Measurements from ENCODE around the gene LCE1A.

DNA sequence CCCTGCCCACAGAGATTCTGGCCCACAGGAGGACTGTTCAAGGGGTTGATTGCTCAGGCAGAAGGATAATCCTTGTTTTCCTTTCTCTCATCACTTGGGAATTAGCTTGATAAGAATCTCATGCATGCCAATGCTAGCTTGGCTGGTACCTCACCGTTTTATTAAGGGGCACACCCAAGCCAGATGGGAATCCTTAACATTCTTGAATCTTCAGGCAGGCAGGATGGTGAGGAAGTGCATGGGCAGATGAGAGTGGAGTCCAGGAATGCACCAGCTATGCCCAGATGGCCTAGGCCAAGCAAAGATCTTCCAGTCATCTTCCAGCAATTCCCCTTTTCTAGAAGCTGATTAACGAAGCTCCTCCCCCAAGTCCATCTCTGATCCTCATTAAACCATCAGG lies 28.4 kb downstream of the LCE1A start:
- TF ChIP-seq, protein P1, sequence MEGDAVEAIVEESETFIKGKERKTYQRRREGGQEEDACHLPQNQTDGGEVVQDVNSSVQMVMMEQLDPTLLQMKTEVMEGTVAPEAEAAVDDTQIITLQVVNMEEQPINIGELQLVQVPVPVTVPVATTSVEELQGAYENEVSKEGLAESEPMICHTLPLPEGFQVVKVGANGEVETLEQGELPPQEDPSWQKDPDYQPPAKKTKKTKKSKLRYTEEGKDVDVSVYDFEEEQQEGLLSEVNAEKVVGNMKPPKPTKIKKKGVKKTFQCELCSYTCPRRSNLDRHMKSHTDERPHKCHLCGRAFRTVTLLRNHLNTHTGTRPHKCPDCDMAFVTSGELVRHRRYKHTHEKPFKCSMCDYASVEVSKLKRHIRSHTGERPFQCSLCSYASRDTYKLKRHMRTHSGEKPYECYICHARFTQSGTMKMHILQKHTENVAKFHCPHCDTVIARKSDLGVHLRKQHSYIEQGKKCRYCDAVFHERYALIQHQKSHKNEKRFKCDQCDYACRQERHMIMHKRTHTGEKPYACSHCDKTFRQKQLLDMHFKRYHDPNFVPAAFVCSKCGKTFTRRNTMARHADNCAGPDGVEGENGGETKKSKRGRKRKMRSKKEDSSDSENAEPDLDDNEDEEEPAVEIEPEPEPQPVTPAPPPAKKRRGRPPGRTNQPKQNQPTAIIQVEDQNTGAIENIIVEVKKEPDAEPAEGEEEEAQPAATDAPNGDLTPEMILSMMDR (IDR thresholded peaks at IDR 0.05): no peak
- no peak for TF ChIP-seq POLR2A (IDR thresholded peaks at IDR 0.05)

Measured in testis (tissue), 2 donors.